GM10266 (cell line): ENCODE data around the gene LMX1A.

Experiments
- DNase-seq: peaks from one replicate; pipeline ENCODE4 v3.0.0; 2012; ENCODE audit errors: extremely low spot score
- CTCF ChIP-seq: IDR thresholded peaks from 2 replicates; pipeline ENCODE4 v1.5.1; 2012; ENCODE audit warnings: mild to moderate bottlenecking, low read depth; ENCODE audit not compliant: control insufficient read depth, insufficient read depth; ENCODE audit errors: missing control alignments

LMX1A gene

GRCh38 chr1:165235155-165235776 is 121.2 kb downstream of the LMX1A start:
- no peak for TF ChIP-seq CTCF
- DNase-seq, result no peak

GRCh38 chr1:165234149-165234548 is 122.4 kb downstream of the LMX1A start:
- no peak for DNase-seq
- TF ChIP-seq CTCF, result no peak

GRCh38 chr1:165228676-165229075 is 127.8 kb downstream of the LMX1A start:
- no peak for DNase-seq
- no peak for TF ChIP-seq CTCF

- no peak for TF ChIP-seq CTCF
- no peak for DNase-seq
These were observed 128.3 kb downstream of the LMX1A start for GRCh38 chr1:165228111-165228655.

GRCh38 chr1:165226326-165226725 is 130.2 kb downstream of the LMX1A start:
- TF ChIP-seq CTCF, result no peak
- DNase-seq, result no peak

- no peak for DNase-seq
- no peak for TF ChIP-seq CTCF
These were observed 130.9 kb downstream of the LMX1A start for GRCh38 chr1:165225650-165226049.

GRCh38 chr1:165225062-165225461 is 131.5 kb downstream of the LMX1A start:
- no peak for TF ChIP-seq CTCF

More at GRCh38 chr1:165225062-165225461, 131.5 kb downstream of the LMX1A start:
- no peak for DNase-seq
